Stomach (tissue), 9 donors: ENCODE results near the gene TRIM26. TPM values are rescaled to one million over a fixed set of nuclear protein-coding genes. Genes with fewer than 3 reads are reported as not detected.

ENCODE experiments used
- DNase-seq, 2 donors: peaks; one replicate each; pipeline versions ENCODE4 v3.0.0 to v3.0.0-alpha.2; 2013 to 2019
- H3K27ac ChIP-seq, 5 donors: fragments of 200-600 bp in 4 of 5; sonication (generic) in 4 of 5; one replicate each; pipeline ENCODE4 v1.5.1; 2013 to 2019; ENCODE audit warnings: mild to moderate bottlenecking in 1 of 5, moderate library complexity in 1 of 5
- H3K27me3 ChIP-seq, 3 donors: fragments of 200-600 bp; sonication (generic); one replicate each; pipeline ENCODE4 v1.5.1; 2017 to 2019; ENCODE audit warnings: mixed run types in 1 of 3
- H3K36me3 ChIP-seq, 4 donors: fragments of 200-600 bp; sonication (generic); 1 replicate in 3 of 4; 2 replicates in 1 of 4; pipeline ENCODE4 v1.5.1; 2016 to 2019
- H3K4me1 ChIP-seq, 4 donors: fragments of 200-600 bp; sonication (generic); one replicate each; pipeline ENCODE4 v1.5.1; 2016 to 2019
- H3K4me3 ChIP-seq, 4 donors: fragments of 200-600 bp; sonication (generic) in 3 of 4; one replicate each; pipeline ENCODE4 v1.5.1; 2016 to 2019; ENCODE audit warnings: mild to moderate bottlenecking in 1 of 4
- H3K9me3 ChIP-seq, 4 donors: fragments of 200-600 bp; sonication (generic); one replicate each; pipeline ENCODE4 v1.5.1; 2016 to 2019
- CTCF ChIP-seq, 7 experiments: fragments of 450-650 bp in 4 of 7; fragments of 200-600 bp in 3 of 7; sonication (generic) in 3 of 7; IDR thresholded peaks; one replicate each; pipeline ENCODE4 v1.5.1; 2016 to 2019; ENCODE audit warnings: antibody characterized with exemption in 7 of 7, control low read depth in 2 of 7, mild to moderate bottlenecking in 1 of 7
- EP300 ChIP-seq: sonication (generic); formaldehyde crosslinking; IDR thresholded peaks from one replicate; pipeline ENCODE4 v1.6.1; 2017; ENCODE audit warnings: antibody characterized with exemption
- POLR2A ChIP-seq, 4 donors: fragments of 450-650 bp; IDR thresholded peaks; one replicate each; pipeline ENCODE4 v1.6.1; 2016; ENCODE audit warnings: antibody characterized with exemption in 4 of 4, control low read depth in 2 of 4, mild to moderate bottlenecking in 1 of 4, moderate library complexity in 1 of 4
- POLR2AphosphoS5 ChIP-seq, 3 donors: sonication (generic); formaldehyde crosslinking; IDR thresholded peaks; one replicate each; pipeline ENCODE4 v1.6.1; 2016; ENCODE audit warnings: antibody characterized with exemption in 3 of 3
- WGBS, 5 donors: extraction: QIAGEN DNeasy Blood & Tissue Kit in 3 of 5; methylation state at CpG; one replicate each; pipeline versions ENCODE4 v1.1.5 to v1.1.7; 2013 to 2018; 5-methylcytosine and 5-hydroxymethylcytosine counted together
- intact Hi-C: fragments of 100-400 bp; cut with DNase I; formaldehyde crosslinking; loops from one replicate; pipeline ENCODE4 v1.15.1; 2023; ENCODE audit warnings: low total_unique reads
- polyA plus RNA-seq, 3 donors: library from polyadenylated mRNA; stranded (reverse); fragments of 200-250 nt; gene quantifications; one replicate each; pipeline ENCODE4 v1.2.3, GENCODE V29; 2013
- total RNA-seq, 5 donors: library from RNA; depleted of rRNA; stranded (reverse); fragments of >200 nt; gene quantifications; one replicate each; pipeline versions ENCODE4 v1.1.0 to v1.2.3, GENCODE V29; 2014 to 2016
- donor health status: healthy with polysubstance abuse.
- donor health status: Bipolar disorder and iron deficiency.
- donor health status: healthy.

Gene TRIM26
- total and polyA plus RNA-seq, 8 donors: 25.1 to 53.9 (median 30.4) TPM

GRCh38 chr6:30206799-30207618 is 6.2 kb downstream of the TRIM26 start:
- no peak for TF ChIP-seq EP300
- TF ChIP-seq CTCF (IDR thresholded peaks at IDR 0.05): no peak
- TF ChIP-seq POLR2AphosphoS5 (IDR thresholded peaks at IDR 0.05): peak in 2 of 3 donors; percentile 7 to 20
- no peak for TF ChIP-seq POLR2A (IDR thresholded peaks at IDR 0.05)
- no peaks in the 10 kb centered on the region for H3K9me3 ChIP-seq
- DNase-seq: peak; percentile 24 to 34
- peaks cover 62 to 85% (median 73%) of the 10 kb centered on the region in 4 donors for H3K4me1 ChIP-seq
- 24 to 39% (median 32%) methylated on average over 11 of the region's 11 CpGs for WGBS, 5 donors
- H3K27ac ChIP-seq: peak overlapping the region; percentile 44 to 78 (median 65)
- intact Hi-C loops: no loop called here
- H3K36me3 ChIP-seq: peaks cover 0 to 7% (median 2%) of the 10 kb centered on the region in 4 donors
- peak overlapping the region in 1 of 4 donors; percentile 28 for H3K4me3 ChIP-seq
- H3K27me3 ChIP-seq: no peaks in the 10 kb centered on the region

- Histone ChIP-seq H3K27me3 (no peaks in the 10 kb centered on the region), H3K9me3 (no peaks in the 10 kb centered on the region), H3K36me3 (peaks cover 0 to 9% (median 2%) of the 10 kb centered on the region in 4 donors), H3K4me3 (no peak overlapping the region), H3K4me1 (peaks cover 58 to 85% (median 72%) of the 10 kb centered on the region in 4 donors), H3K27ac (peak overlapping the region in 1 of 5 donors; percentile 65)
- no peak for DNase-seq
- intact Hi-C loops: no loop called here
- TF ChIP-seq CTCF (IDR thresholded peaks at IDR 0.05) (no peak), POLR2A (IDR thresholded peaks at IDR 0.05) (no peak), POLR2AphosphoS5 (IDR thresholded peaks at IDR 0.05) (no peak), EP300 (no peak)
- WGBS, 5 donors: 70 to 88% (median 74%) methylated on average over 7 of the region's 7 CpGs
Measured at GRCh38 chr6:30206152-30206551, 7.1 kb downstream of the TRIM26 start.

- no peak for DNase-seq
- intact Hi-C loops: no loop called here
- Histone ChIP-seq H3K27ac (no peak overlapping the region), H3K36me3 (peaks cover 12 to 29% (median 21%) of the 10 kb centered on the region in 4 donors), H3K4me1 (peaks cover 37 to 73% (median 61%) of the 10 kb centered on the region in 4 donors), H3K27me3 (no peaks in the 10 kb centered on the region), H3K9me3 (no peaks in the 10 kb centered on the region), H3K4me3 (no peak overlapping the region)
- TF ChIP-seq CTCF (IDR thresholded peaks at IDR 0.05): no peak
- TF ChIP-seq POLR2AphosphoS5 (IDR thresholded peaks at IDR 0.05): no peak
- TF ChIP-seq EP300: no peak
- TF ChIP-seq POLR2A (IDR thresholded peaks at IDR 0.05): no peak
- WGBS, 5 donors: 86 to 100% (median 94%) methylated on average over 1 of the region's 1 CpG
Measured at GRCh38 chr6:30204116-30204515, 9.1 kb downstream of the TRIM26 start.

- Histone ChIP-seq H3K9me3 (no peaks in the 10 kb centered on the region), H3K27ac (no peak overlapping the region), H3K4me3 (no peak overlapping the region), H3K4me1 (peaks cover 27 to 56% (median 43%) of the 10 kb centered on the region in 4 donors), H3K36me3 (peaks cover 30 to 46% (median 39%) of the 10 kb centered on the region in 4 donors), H3K27me3 (no peaks in the 10 kb centered on the region)
- 69 to 91% (median 87%) methylated on average over 4 of the region's 4 CpGs for WGBS, 5 donors
- DNase-seq: no peak
- intact Hi-C loops: no loop called here
- TF ChIP-seq POLR2AphosphoS5 (IDR thresholded peaks at IDR 0.05) (no peak), CTCF (IDR thresholded peaks at IDR 0.05) (no peak), EP300 (no peak), POLR2A (IDR thresholded peaks at IDR 0.05) (no peak)
Measured at GRCh38 chr6:30202366-30202765, 10.8 kb downstream of the TRIM26 start.
